ENCODE data around the gene PNCK.

GRCh38 chrX:153684467-153685155 lies 11.0 kb upstream of the PNCK start:
- TF ChIP-seq POLR2A (IDR thresholded peaks at IDR 0.05) (no peak), CTCF (IDR thresholded peaks at IDR 0.05) (no peak)

All from body of pancreas (tissue), 4 donors.